GM19468 (cell line): ENCODE results near the gene SEC16B.

ENCODE experiments used
- ATAC-seq: cut with Tn5 transposase; IDR thresholded peaks from one replicate; pipeline ENCODE4 v1.9.1; 2021; ENCODE audit warnings: mild to moderate bottlenecking, moderate library complexity, moderate number of reproducible peaks; ENCODE audit not compliant: unreplicated experiment; ENCODE audit errors: extremely low read depth

SEC16B gene

DNA sequence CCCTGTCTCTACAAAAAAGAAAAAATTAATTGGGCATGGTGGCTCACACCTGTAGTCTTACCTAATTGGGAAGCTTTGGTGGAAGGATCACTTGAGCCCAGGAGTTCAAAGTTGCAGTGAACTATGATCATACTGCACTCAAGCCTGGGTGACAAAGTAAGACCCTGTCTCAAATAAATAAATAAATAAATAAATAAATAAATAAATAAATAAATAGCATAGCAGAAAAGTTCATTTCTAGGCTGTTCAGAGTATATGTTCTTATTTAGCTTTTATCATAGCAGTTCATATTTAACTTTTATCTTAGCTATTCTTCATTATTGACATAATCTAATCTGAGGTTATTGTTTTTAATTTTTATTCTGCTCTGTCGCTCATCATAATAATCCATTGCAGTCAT, 8.7 kb upstream of the SEC16B start:
- no peak for ATAC-seq

DNA sequence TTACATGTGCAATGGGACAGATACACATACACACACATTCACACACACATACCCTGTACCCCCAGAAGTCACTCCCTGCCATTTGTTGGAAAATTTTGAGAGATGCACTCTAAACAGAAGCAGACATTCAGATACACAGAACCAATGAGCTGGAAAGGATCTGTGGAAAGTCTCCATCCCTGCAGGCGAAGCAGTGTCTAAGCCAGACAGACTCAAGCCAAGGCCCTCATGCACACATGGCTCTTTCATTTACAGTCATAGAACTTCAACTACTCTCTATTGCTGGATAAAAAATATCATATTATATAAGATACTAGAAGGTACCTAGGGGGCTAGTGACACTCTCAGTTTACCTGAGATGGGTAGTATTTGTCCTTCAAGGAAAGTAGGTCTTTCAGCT, 7.3 kb upstream of the SEC16B start:
- ATAC-seq: no peak

DNA sequence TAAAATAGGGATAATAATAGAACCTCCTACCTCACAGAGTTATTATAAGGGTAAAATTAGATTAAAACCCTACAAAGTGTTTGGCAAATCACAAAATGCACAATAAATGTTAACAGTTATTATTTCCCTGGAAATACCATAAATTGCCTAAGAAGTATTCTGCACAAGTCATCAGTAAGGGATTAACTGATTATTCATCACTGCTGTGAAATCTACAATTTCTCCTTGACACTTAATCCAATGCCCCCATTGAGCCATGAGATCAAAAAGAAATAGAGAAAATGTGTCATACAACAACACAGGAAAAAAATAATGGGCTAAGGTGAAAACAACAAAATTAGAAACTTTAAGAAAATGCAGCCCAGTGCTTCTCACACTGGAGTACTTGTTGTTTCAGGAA, 6.7 kb upstream of the SEC16B start:
- ATAC-seq: no peak

DNA sequence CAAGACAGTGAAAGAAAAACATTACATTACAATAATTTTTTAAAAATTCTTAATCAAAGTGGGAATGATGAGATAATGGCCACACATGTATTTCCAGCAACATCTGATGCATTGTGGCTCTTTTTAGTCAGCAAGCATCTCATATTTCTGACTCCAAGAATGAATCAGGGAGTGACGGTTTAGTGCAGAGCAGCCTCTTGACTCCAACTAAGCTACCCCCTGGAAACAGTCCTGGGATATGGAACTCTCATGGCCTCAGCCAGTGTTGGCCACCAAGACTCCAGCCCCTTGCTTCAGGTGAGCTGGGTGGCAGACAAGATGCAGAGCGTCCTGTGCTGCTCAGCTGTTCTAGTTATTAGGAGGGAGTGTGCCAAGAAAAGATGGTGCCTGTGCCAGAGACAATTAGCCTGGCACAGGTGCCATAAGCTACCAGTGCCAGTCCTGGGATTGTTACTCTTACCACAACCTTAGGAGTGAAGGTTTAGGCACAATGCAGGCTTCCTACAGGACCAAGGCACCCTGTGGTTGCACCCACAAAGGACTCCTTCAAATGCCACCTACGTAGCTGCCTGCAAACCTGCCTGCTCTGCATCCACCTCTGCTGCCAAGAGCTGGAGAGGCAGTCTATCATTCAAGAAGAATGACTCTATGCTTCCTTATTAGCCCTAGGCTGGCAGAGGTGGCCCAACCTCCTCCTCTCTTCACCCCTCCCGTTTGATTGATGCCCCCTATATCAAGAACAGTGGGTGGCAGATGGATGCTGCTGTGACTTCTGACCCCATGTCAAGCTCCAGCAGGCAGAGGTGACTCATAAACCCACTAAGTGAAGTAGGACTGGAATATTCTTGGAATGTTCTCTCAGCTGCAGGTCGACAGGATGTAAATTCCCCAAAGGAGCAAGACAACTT, 6.0 kb upstream of the SEC16B start:
- no peak for ATAC-seq

DNA sequence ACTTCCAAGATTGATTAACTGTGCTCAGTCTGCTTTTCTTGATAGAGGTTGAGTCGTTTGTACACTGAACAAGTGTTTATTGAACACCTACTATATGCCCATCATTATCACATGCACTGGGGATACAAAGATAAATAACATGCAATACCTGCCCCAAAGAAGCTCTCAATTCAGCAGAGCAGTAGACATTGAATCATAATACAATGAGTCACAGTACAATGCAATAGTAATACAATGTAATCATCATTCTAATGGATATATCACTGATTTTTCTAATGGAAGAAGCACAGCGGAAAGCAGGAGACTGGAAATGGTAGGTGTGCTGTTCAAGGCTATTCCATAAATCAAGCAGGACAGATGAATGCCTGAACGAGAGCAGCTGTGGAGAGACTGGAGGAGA, 3.7 kb upstream of the SEC16B start:
- no peak for ATAC-seq

DNA sequence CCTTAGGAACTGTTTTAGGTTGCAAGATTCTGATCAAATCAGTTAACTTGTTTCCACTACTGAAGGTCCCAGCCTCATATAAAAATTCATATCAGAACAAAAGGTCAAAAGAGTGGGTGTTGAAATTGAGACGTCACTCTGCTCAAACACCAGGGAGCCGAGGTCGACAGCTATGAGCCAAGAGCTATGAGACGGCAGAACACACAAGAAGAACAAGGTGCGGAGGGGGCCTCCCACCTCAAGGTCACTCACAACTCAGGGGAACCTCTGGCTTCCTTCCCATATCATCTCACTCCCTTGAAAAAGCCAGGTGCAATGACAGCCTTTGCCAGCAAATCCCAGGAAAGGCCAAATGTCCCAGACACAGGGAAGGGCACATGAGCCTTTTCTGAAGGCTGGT, 749 bp downstream of the SEC16B start:
- no peak for ATAC-seq

- no peak for ATAC-seq
These were observed 3.7 kb downstream of the SEC16B start for GRCh38 chr1:177966199-177966598.

- ATAC-seq: no peak
These were observed 4.6 kb downstream of the SEC16B start for GRCh38 chr1:177965293-177965692.

DNA sequence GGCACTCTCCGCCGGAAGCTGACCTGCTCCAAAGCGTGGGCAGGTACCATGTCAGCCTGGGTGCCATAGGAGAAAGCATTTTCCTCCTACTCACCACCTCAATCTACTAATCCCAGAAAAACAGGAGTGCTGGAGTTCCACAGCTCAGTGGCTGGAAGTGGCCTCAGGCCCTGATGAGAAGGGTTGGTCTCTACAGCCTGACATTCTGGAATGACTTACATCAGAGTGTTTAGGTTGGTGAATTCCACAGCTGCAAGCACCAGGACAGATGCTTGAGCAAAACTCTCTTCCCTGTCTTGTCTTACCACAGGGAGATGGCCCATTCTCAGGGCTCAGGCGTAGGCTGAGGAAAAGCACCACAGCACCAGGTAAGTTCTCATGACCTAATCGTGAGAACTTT, 5.5 kb downstream of the SEC16B start:
- no peak for ATAC-seq

GRCh38 chr1:177960939-177961622, 8.8 kb downstream of the SEC16B start:
- no peak for ATAC-seq

DNA sequence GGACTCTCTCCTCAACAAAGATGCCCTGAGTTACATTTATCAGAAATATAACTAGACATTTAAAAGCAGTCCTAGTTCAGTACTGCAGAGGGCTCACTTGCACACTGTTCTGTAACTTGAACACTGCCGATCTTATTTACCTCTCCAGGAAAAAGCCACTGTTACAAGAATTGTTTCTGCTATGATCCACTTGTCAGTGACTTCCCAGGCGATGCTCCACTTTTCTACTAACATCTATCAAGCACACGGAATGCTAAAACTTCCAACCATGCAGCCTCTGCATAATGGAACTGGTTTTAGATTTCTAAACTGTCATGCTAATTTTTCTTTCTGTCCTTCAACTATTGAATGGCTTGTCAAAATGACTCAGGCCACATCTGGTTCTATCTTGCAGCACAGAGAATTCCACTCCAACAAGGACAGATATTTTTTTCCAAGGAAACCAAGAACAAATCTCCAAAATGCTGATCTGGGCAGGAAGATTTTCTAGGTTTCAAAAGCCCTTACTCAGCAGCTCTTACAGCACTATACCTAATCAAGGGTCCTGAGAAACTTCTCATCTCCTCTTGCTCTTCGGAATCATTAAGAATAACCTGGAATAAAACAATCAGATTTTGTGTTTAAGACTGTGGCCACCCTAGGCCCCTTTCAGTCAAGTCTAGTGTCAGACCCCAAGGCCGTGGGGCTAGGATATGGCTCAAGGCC, 9.9 kb downstream of the SEC16B start:
- ATAC-seq: no peak

GRCh38 chr1:177958092-177958491, 11.8 kb downstream of the SEC16B start:
- no peak for ATAC-seq

- no peak for ATAC-seq
These were observed 15.8 kb downstream of the SEC16B start for GRCh38 chr1:177954076-177954475.

DNA sequence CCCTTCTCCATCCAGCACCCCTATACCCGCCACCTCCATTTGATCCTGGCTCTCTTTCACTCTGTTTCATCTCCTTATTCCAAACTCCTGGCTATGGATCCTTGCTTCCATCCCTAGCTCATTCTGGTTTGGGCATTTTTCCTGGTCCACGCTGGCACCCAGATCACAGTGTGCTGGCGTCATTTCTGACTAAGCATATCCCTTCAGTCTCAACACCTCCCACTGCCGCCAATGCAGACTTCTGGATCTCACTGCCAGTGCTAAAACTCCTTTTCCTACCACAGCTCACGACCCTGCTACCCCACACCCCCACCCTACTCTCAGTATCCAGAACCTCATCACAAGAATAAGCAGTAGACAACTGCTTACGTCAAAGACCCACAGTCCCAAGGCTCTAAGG, 16.3 kb downstream of the SEC16B start:
- ATAC-seq: no peak

- no peak for ATAC-seq
These were observed 17.2 kb downstream of the SEC16B start for GRCh38 chr1:177952691-177953090.

GRCh38 chr1:177952249-177952648, 17.6 kb downstream of the SEC16B start:
- ATAC-seq: no peak

DNA sequence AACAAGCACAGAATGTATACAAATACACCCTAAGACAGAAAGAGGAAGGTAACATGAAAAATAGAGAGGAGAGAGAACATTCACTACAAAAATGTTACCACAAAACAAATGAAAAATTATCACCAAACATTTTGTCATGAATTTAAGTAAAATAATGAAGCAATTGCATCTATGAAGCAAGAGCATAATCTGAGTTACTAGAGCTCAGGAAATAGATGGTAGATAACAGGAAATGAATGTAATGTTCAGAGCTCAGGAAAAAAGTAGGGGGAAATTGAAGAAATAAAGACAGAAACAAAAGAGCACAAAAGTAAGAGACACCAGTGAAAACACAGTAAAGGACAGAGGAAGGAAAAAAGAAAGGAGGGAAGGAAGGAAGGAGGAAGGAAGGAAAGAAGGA, 19.4 kb downstream of the SEC16B start:
- no peak for ATAC-seq

GRCh38 chr1:177948336-177948972, 21.4 kb downstream of the SEC16B start:
- ATAC-seq: peak; percentile 82

DNA sequence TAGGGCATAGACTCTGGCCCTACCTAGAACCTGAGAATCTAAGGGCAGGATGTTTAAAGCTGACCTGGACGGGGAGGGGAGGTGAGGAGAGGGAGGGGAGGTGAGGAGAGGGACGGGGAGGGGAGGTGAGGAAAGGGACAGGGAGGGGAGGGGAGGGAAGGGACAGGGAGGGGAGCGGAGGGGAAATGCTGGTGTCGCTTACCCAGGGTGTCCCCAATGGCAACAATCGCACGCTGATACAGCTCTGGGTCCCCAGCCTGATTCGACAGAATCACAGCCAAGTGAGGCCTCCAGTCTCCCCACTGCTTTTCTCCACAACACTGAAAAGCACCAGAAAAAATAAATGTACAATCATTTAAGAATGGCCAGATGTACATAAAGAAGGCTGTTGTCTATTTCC, 22.2 kb downstream of the SEC16B start:
- no peak for ATAC-seq

- no peak for ATAC-seq
These were observed 23.8 kb downstream of the SEC16B start for GRCh38 chr1:177945943-177946650.
